Limb (tissue), 2 donors: ENCODE measurements around the gene TRUB2.
A peak's percentile ranks its signal among the peaks of the same experiment; 100 is the strongest.
"Not testable (repeated sequence)": the region's sequence is repeated elsewhere in the genome, so short reads cannot be mapped to it uniquely, and the experiment has no call there.

Experiments
- DNase-seq, 2 donors: peaks; one replicate each; pipeline ENCODE4 v3.0.0-alpha.2; 2016; ENCODE audit errors: extremely low spot score in 2 of 2

The TRUB2 gene

DNA sequence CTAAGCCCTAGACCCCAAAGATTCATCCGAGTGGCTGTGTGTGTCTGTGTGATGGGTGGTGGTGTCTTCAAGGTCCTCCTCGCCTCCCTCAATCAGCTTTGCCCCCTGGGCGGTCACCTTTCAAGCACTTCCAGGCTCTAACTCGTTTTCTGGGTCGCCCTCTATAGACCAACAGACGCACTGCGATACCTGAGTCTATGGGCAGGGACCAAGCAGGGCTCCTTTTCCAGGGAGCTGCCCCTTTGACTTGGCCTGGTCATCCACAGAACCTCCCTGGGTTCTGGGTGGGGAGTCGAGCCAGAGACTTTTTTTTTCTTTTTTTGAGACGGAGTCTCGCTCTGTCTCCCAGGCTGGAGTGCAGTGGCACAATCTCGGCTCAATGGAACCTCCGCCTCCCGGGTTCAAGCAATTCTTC, 19.2 kb upstream of the TRUB2 start:
- DNase-seq, result peak in 1 of 2 donors; percentile 58

DNA sequence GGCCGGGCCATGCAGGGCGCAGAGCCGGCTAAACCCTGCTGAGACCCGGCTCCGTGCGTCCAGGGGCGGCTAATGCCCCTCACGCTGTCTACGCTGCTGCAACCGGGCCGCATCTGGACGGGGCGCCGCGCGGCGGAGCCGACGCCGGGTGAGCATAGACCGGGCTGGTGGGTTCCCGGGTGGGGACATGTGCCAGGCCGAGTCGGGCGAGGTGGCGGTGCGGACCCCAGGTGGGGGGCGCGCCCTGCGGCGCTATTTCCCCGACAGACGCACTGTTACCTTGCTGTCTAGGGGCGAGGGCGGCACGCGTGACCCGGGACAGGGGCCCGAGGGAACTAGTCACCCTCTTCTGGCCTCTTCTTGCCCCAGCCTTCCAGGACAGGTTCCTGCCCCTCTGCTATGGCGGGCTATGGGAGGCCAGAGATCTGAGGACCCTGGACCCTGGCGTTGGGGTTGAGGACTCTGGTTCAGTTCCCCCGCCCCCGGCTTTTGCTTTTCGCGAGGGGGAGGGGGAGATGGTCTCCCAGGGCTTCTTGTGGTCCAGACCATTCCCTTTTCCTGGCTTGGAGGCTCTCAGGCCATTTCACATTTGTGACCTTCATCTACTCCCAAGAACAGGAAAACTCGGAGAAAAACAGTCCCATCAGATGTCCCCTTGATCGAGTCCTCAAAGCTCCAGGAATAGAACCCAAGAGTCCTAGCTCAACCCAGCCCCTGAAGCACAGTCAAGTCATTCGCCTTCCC, 18.6 kb upstream of the TRUB2 start:
- DNase-seq, result no peak

DNA sequence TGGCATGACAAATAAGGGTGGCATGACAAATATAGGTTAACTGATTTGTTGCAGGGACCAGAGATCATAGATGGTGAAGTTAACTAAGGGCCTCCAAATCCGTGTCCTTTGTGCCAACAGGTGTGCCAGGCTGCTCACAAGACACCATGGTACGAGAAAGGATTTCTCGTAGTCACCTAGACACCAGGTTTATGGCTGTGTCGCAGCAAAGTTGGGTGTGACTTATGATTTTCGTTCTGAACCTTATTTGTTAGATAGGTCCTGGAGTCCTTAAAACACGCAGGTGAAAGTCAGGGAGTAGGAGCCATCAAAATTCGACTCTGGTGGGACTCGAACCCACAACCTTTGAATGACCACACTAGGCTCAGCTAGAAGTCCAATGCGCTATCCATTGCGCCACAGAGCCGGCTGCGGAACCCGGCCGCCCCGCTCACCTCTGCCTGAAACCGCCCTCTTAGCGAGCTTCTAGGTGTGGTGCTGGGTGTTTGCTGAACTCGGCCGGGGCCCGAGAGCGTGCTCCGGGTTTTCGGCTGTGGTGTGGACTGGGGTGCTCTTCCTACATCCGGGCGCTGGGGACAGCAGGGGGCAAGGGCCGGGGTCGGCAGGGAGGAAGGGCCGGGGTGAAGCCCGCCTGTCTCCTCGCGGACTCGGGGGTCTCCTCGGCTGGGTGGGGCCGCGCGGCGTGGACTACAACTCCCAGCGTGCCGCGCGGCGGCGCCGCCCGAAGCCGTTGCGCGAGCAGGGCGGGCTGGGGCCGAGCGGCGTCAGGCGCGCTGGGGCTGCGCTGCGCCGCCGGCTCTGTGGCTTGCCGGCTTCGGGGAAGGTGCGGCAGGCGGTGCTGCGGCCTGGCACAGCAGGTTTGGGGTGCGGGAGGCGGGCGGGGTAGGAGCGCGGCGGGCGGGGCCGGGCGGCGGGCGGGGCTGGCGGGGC, 17.8 kb upstream of the TRUB2 start, which contains the start of gene SLC27A4:
TSS of gene SLC27A4 (plus strand) at position 767 of the 930 bp plus-strand sequence. CDS start 2,606 bp downstream, outside the sequence.
- peak; percentile 70 to 87 for DNase-seq

DNA sequence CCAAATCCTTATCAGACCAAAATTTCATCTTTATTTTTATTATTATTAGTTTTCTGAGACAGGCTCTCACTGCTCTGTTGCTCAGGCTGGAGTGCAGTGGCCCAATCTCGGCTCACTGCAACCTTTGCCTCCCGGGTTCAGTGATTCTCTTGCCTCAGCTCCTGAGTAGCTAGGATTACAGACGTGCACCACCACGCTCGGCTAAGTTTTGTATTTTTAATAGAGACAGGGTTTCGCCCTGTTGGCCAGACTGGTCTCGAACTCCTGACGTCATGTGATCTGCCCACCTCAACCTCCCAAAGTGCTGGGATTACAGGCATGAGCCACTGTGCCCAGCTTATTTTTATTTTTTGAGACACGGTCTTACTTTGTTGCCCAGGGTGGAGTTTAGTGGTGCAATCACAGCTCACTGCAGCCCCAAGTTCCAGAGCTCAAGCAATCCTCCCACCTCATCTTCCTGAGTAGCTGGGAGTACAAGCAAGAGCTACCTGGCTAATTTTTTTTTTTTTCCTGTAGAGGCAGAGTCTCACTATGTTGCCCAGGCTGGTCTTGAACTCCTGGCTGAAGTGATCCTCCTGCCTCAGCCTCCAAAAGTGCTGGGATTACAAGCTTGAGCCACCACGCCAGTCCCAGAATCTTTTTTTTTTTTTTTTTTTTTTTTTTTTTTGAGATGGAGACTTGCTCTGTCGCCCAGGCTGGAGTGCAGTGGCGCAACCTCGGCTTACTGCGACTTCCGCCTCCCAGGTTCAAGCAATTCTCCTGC, 16.8 kb upstream of the TRUB2 start:
- not testable (repeated sequence) for DNase-seq

- DNase-seq, result no peak
Measured at GRCh38 chr9:128337936-128338335, 15.7 kb upstream of the TRUB2 start.

- no peak for DNase-seq
Measured at GRCh38 chr9:128335914-128336313, 13.7 kb upstream of the TRUB2 start.

DNA sequence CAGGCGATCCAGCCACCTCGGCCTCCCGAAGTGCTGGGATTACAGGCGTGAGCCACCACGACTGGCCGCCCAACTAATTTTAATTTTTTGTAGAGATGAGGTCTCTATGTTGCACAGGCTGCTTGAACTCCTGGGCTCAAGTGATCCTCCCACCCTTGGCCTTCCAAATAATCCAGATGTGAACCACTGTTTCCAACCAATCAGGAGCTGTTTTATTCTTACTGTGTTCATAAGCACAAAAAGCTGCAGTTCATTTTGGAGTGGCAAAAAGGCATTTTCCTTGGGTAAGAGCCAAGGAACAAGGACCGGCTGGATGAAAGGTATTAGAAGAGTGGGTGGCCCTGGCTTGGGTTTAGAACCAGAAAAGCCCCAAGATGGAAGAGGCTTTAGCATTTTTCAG, 12.9 kb upstream of the TRUB2 start:
- no peak for DNase-seq

DNA sequence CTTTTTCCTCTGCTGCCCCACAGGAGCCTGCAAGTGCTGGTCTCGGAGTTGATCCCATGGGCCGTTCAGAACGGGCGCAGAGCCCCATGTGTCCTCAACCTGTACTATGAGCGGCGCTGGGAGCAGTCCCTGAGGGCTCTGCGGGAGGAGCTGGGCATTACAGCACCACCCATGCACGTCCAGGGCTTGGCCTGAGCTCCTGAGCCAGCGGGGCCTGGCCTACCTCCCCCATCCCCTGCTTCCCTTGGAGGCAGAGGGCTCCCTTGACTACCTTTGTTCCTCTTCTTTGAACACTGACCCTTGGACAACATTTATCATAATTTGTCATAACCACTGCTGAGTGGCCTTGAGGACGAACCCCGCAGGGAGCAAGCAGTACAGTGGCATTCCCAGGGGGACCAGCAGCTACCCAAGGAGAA, 11.2 kb upstream of the TRUB2 start:
- DNase-seq, result no peak

DNA sequence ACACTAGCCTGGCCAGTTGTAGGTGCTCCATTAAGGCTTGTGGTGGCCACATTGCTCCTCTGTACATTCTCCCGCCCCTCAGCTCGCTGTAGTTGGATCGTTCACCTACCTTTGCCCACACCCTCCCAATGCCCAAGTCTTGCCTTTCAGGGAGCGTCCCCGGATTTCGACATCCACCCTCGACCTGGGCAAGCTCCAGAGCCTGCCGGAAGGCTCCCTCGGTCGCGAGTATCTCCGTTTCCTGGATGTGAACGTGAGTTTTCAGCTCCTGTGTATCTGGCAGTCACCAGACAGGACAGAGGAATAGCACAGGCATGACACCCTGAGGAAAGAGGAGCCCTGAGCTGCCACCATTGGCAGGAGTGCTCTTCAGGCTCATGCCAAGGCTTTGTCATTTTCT, 3.4 kb upstream of the TRUB2 start:
- DNase-seq, result no peak

- DNase-seq, result no peak
Measured at GRCh38 chr9:128324401-128324800, 2.2 kb upstream of the TRUB2 start.

- DNase-seq, result no peak
Measured at GRCh38 chr9:128323791-128324190, 1.5 kb upstream of the TRUB2 start.

DNA sequence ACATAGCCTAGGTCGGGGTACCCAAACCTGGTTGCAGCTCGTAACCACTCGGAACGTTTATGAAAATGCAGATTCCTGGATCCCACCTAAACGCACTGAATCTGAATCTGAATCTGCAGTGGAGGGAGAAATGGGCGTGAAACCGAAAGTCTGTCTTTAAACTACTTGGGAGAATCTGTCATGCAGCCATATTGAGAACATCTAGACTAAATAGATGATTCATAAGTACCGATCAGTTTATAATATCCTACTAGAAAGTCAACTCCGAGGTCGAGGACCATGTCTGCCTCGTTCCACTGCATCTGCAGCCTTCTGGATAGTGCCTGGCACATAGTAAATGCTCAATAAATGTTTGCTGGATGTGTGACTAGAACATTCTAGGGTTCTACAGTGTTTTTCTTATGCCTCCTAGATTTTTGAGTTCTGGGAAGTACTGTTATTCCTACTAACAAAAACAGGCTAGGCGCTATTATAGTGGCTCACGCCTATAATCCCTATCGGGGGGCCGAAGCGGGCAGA, 1.0 kb upstream of the TRUB2 start:
- DNase-seq, result no peak

DNA sequence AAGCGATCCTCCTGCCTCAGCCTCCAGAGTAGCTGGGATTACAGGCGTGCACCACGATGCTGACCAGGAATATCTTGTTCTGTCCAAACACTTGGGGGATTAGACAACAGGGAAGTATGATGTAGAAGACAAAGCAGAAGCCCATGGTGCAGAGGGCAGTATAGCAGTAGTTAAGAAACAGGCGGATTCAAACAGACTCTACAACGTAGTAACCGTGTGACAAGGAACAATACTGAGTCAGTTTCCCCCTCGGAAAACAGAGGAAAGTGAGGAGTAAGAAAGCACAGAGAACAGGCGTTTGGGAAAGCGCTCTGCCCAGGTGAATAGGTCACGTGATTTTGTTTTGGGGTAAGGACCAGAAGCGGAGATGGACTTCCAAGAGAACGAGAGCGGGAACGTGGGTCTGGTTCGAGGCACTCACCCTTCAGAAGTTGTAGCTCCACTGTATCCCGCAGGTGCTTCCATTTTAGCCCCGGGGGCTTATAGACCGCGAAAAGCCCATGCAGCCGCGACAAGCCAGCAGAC, 306 bp downstream of the TRUB2 start:
- peak in 1 of 2 donors; percentile 11 for DNase-seq

DNA sequence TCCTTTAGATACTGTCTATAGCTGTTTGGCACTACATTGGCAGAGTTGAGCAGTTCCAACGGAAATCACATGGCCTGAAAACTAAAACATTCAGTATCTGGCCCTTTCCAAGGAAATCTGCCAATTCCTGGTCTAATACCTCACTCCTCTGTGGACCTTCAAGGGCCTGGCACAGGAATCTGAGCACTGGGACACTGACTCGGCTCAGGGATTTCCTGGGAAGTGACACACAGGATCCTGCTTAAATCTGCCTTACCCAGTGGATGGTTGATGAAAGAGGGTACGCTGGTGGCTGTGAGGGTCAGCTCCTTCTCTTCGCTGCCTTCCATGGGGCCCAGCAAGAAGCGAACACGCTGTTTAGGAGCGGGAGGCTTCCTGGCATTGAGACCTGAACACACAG, 904 bp downstream of the TRUB2 start:
- DNase-seq, result no peak

DNA sequence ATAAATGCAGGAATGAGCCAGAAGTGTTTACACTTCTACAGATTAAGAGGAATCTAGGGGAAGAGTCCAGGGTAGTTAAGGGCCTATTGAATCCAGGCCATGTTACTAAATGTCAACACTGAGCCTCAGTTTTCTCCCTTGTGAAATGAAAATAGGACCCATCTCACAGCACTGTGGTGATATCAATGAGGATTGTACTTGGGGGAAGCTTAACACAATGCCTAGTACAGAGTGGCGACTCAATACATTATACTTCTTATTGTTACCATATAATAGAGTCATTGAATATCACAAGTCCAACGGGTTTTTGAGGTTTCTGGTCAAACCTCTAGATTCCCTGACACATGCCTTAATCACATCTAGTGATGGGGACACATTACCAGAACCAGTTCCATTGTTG, 4.6 kb downstream of the TRUB2 start:
- no peak for DNase-seq

GRCh38 chr9:128316421-128316820, 5.8 kb downstream of the TRUB2 start:
- DNase-seq, result no peak

DNA sequence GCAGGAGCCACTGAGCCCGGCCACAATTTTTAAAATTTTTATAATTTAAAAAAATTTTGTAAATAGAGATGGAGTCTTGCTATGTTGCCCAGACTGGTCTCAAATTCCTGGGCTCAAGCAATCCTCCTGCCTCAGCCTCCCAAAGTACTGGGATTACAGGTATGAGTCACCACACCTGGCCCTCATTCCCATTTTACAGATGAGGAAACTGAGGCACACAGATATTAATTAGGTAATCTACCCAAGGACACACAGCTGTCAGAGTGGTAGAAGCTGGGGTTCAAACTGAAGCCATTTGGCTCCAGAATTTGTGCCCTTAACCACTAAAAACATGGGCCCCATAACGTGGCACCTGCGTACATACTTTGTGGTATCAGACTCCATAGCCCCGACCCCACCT, 7.5 kb downstream of the TRUB2 start:
- DNase-seq, result no peak

DNA sequence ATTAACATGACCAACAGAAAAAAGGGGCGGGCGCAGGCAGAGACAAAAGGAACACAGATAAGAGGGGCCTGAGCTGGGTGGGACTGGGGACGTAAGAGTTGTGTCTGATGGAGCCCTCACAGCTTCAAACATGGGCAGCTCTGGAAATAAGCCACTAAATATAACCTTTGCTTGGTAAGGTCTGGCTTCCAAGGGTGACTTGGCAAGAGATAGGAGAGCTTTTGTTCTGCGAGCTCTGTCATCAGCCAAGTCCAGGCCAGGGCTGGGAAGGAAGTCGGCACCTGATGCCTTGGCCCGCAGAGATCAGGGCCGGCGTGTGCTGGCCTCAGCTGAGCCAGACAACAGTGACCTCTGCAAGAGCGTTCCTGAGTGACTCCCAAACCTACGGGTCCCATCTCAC, 11.8 kb downstream of the TRUB2 start:
- no peak for DNase-seq

DNA sequence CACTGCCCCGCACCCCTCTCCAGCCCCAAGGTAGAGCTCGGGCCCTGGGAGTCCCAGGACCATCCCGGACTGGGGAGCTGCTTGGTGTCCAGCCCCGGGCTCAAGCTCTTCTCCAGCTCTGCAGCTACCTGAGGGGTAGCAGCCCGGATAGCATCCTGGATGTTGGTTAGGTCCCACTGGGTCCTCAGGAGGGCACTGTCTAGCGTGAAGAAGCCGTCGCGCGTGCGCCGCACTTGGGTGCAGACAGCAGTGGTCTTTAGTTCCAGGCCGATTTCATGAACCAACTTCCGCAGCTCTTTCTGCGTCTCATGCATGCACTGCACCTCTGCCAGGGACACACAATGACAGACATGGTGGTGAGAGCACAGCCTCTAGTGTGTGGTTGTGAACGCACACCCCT, 12.7 kb downstream of the TRUB2 start:
- DNase-seq, result no peak

- no peak for DNase-seq
Measured at GRCh38 chr9:128304971-128305288, 17.3 kb downstream of the TRUB2 start.
